ENCODE measurements around the gene TLK1.

The TLK1 gene

DNA sequence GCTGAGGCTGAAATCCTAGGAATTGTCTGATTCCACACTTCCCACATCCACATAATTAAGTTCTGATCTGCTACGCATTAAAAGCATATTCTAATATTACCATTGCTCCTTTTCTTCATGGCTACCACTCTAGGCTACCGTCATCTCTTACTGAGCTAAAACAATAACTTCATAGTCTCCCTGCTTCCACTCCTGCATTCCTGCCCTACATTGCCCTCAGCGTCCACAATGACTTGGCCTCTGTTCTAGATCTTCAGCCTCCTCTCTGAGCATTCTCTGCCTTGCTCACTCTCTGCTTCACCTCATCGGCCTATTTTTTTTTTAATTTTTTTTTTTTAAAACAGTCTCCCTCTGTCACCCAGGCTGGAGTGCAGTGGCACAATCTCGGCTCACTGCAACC lies 15.8 kb upstream of the TLK1 start:
- Histone ChIP-seq H2BK5ac (ENCODE audit: low read length) (no peak overlapping the region), H2AK5ac (ENCODE audit: low read depth, low read length) (no peak overlapping the region), H2BK15ac (ENCODE audit: low read length) (no peak overlapping the region), H3K4me1 (ENCODE audit: control insufficient read depth in 2 of 2, insufficient read depth in 1 of 2, low read depth in 1 of 2, low read length in 2 of 2) (no peaks in the 10 kb centered on the region), H3K36me3 (replicated peaks in 1 of 2; ENCODE audit: control insufficient read depth in 2 of 2, insufficient read depth in 2 of 2, low read length in 2 of 2) (no peaks in the 10 kb centered on the region), H2BK12ac (ENCODE audit: low read length) (no peak overlapping the region), H4K8ac (ENCODE audit: low read depth, low read length) (no peak overlapping the region), H3K9me3 (replicated peaks in 1 of 2; ENCODE audit: control insufficient read depth in 2 of 2, insufficient read depth in 1 of 2, low read depth in 1 of 2, low read length in 2 of 2) (no peaks in the 10 kb centered on the region), H3K4ac (ENCODE audit: low read length) (no peak overlapping the region), H3K27me3 (ENCODE audit: control insufficient read depth in 3 of 3, insufficient read depth in 3 of 3, low read depth in 1 of 3, low read length in 3 of 3) (peaks cover 0 to 8% (median 0%) of the 10 kb centered on the region in 3 experiments), H4K91ac (ENCODE audit: low read depth, low read length, poor library complexity) (no peak overlapping the region), H3K4me3 (ENCODE audit: low read length in 2 of 2) (no peak overlapping the region), H3K79me1 (ENCODE audit: low read depth, low read length) (no peaks in the 10 kb centered on the region), H3K18ac (ENCODE audit: low read length) (no peak overlapping the region), H3K4me2 (ENCODE audit: insufficient read depth, low read length, poor library complexity, severe bottlenecking) (no peak overlapping the region), H3K14ac (ENCODE audit: low read length) (no peak overlapping the region), H3K27ac (replicated peaks; ENCODE audit: low read length) (no peak overlapping the region), H3K9ac (ENCODE audit: low read depth, low read length, poor library complexity) (no peak overlapping the region), H2AFZ (ENCODE audit: low read length) (no peak overlapping the region), H2BK120ac (ENCODE audit: low read depth, low read length) (no peak overlapping the region), H3K23ac (ENCODE audit: low read depth, low read length, poor library complexity) (no peak overlapping the region)
- no CpG with 5 or more reads among the region's 5 CpGs for WGBS, 2 donors (ENCODE audit: extremely low coverage in 2 of 2, insufficient read length in 2 of 2, insufficient replicate concordance in 1 of 2)
- DNase-seq (ENCODE audit: low spot score) = no peak

- Histone ChIP-seq H4K91ac (ENCODE audit: low read depth, low read length, poor library complexity) (no peak overlapping the region), H2AK5ac (ENCODE audit: low read depth, low read length) (no peak overlapping the region), H3K27ac (replicated peaks; ENCODE audit: low read length) (no peak overlapping the region), H3K4me1 (ENCODE audit: control insufficient read depth in 2 of 2, insufficient read depth in 1 of 2, low read depth in 1 of 2, low read length in 2 of 2) (peaks cover 0 to 2% of the 10 kb centered on the region in 2 donors), H2BK15ac (ENCODE audit: low read length) (no peak overlapping the region), H3K36me3 (replicated peaks in 1 of 2; ENCODE audit: control insufficient read depth in 2 of 2, insufficient read depth in 2 of 2, low read length in 2 of 2) (peaks cover 0 to 1% of the 10 kb centered on the region in 2 donors), H3K23ac (ENCODE audit: low read depth, low read length, poor library complexity) (no peak overlapping the region), H3K4me3 (ENCODE audit: low read length in 2 of 2) (no peak overlapping the region), H3K9ac (ENCODE audit: low read depth, low read length, poor library complexity) (no peak overlapping the region), H4K8ac (ENCODE audit: low read depth, low read length) (no peak overlapping the region), H3K14ac (ENCODE audit: low read length) (no peak overlapping the region), H3K4ac (ENCODE audit: low read length) (no peak overlapping the region), H3K79me1 (ENCODE audit: low read depth, low read length) (no peaks in the 10 kb centered on the region), H2BK12ac (ENCODE audit: low read length) (no peak overlapping the region), H3K4me2 (ENCODE audit: insufficient read depth, low read length, poor library complexity, severe bottlenecking) (no peak overlapping the region), H3K9me3 (replicated peaks in 1 of 2; ENCODE audit: control insufficient read depth in 2 of 2, insufficient read depth in 1 of 2, low read depth in 1 of 2, low read length in 2 of 2) (no peaks in the 10 kb centered on the region), H2AFZ (ENCODE audit: low read length) (no peak overlapping the region), H3K27me3 (ENCODE audit: control insufficient read depth in 3 of 3, insufficient read depth in 3 of 3, low read depth in 1 of 3, low read length in 3 of 3) (peaks cover 0 to 3% (median 0%) of the 10 kb centered on the region in 3 experiments), H2BK5ac (ENCODE audit: low read length) (no peak overlapping the region), H3K18ac (ENCODE audit: low read length) (no peak overlapping the region), H2BK120ac (ENCODE audit: low read depth, low read length) (no peak overlapping the region)
- no peak for DNase-seq (ENCODE audit: low spot score)
- WGBS, 2 donors (ENCODE audit: extremely low coverage in 2 of 2, insufficient read length in 2 of 2, insufficient replicate concordance in 1 of 2) = no CpG with 5 or more reads among the region's 2 CpGs
Measured at GRCh38 chr2:171174075-171174474, 13.4 kb upstream of the TLK1 start.

- H3K27ac ChIP-seq (replicated peaks; ENCODE audit: low read length) = no peak overlapping the region
- no peak overlapping the region for H3K4me3 ChIP-seq (ENCODE audit: low read length in 2 of 2)
- peak overlapping the region; percentile 71 for H3K14ac ChIP-seq (ENCODE audit: low read length)
- H2AFZ ChIP-seq (ENCODE audit: low read length) = no peak overlapping the region
- peaks cover 0 to 1% of the 10 kb centered on the region in 2 donors for H3K36me3 ChIP-seq (replicated peaks in 1 of 2; ENCODE audit: control insufficient read depth in 2 of 2, insufficient read depth in 2 of 2, low read length in 2 of 2)
- no peak for DNase-seq (ENCODE audit: low spot score)
- no peak overlapping the region for H4K8ac ChIP-seq (ENCODE audit: low read depth, low read length)
- H3K4ac ChIP-seq (ENCODE audit: low read length) = no peak overlapping the region
- H3K18ac ChIP-seq (ENCODE audit: low read length) = no peak overlapping the region
- H2BK12ac ChIP-seq (ENCODE audit: low read length) = no peak overlapping the region
- H3K9ac ChIP-seq (ENCODE audit: low read depth, low read length, poor library complexity) = no peak overlapping the region
- no peak overlapping the region for H2AK5ac ChIP-seq (ENCODE audit: low read depth, low read length)
- no CpG with 5 or more reads among the region's 1 CpG for WGBS, 2 donors (ENCODE audit: extremely low coverage in 2 of 2, insufficient read length in 2 of 2, insufficient replicate concordance in 1 of 2)
- H3K4me2 ChIP-seq (ENCODE audit: insufficient read depth, low read length, poor library complexity, severe bottlenecking) = no peak overlapping the region
- H4K91ac ChIP-seq (ENCODE audit: low read depth, low read length, poor library complexity) = no peak overlapping the region
- H3K4me1 ChIP-seq (ENCODE audit: control insufficient read depth in 2 of 2, insufficient read depth in 1 of 2, low read depth in 1 of 2, low read length in 2 of 2) = peaks cover 0 to 2% of the 10 kb centered on the region in 2 donors
- H3K79me1 ChIP-seq (ENCODE audit: low read depth, low read length) = no peaks in the 10 kb centered on the region
- H3K23ac ChIP-seq (ENCODE audit: low read depth, low read length, poor library complexity) = no peak overlapping the region
- H2BK120ac ChIP-seq (ENCODE audit: low read depth, low read length) = no peak overlapping the region
- no peak overlapping the region for H2BK15ac ChIP-seq (ENCODE audit: low read length)
- no peaks in the 10 kb centered on the region for H3K9me3 ChIP-seq (replicated peaks in 1 of 2; ENCODE audit: control insufficient read depth in 2 of 2, insufficient read depth in 1 of 2, low read depth in 1 of 2, low read length in 2 of 2)
- no peaks in the 10 kb centered on the region for H3K27me3 ChIP-seq (ENCODE audit: control insufficient read depth in 3 of 3, insufficient read depth in 3 of 3, low read depth in 1 of 3, low read length in 3 of 3)
- no peak overlapping the region for H2BK5ac ChIP-seq (ENCODE audit: low read length)
Measured at GRCh38 chr2:171173087-171173486, 12.4 kb upstream of the TLK1 start.

GRCh38 chr2:171171808-171172207 lies 11.1 kb upstream of the TLK1 start:
- no peak overlapping the region for H3K4me3 ChIP-seq (ENCODE audit: low read length in 2 of 2)
- H2AK5ac ChIP-seq (ENCODE audit: low read depth, low read length) = no peak overlapping the region
- no peak overlapping the region for H2BK5ac ChIP-seq (ENCODE audit: low read length)
- no peaks in the 10 kb centered on the region for H3K79me1 ChIP-seq (ENCODE audit: low read depth, low read length)
- H2BK120ac ChIP-seq (ENCODE audit: low read depth, low read length) = no peak overlapping the region
- H2AFZ ChIP-seq (ENCODE audit: low read length) = no peak overlapping the region
- no peak overlapping the region for H4K8ac ChIP-seq (ENCODE audit: low read depth, low read length)
- no peak overlapping the region for H3K23ac ChIP-seq (ENCODE audit: low read depth, low read length, poor library complexity)
- no peak overlapping the region for H2BK12ac ChIP-seq (ENCODE audit: low read length)
- no peak overlapping the region for H2BK15ac ChIP-seq (ENCODE audit: low read length)
- peaks cover 0 to 2% of the 10 kb centered on the region in 2 donors for H3K4me1 ChIP-seq (ENCODE audit: control insufficient read depth in 2 of 2, insufficient read depth in 1 of 2, low read depth in 1 of 2, low read length in 2 of 2)
- no peak overlapping the region for H3K9ac ChIP-seq (ENCODE audit: low read depth, low read length, poor library complexity)
- no peak overlapping the region for H3K4me2 ChIP-seq (ENCODE audit: insufficient read depth, low read length, poor library complexity, severe bottlenecking)
- H3K18ac ChIP-seq (ENCODE audit: low read length) = no peak overlapping the region
- no peaks in the 10 kb centered on the region for H3K9me3 ChIP-seq (replicated peaks in 1 of 2; ENCODE audit: control insufficient read depth in 2 of 2, insufficient read depth in 1 of 2, low read depth in 1 of 2, low read length in 2 of 2)
- WGBS, 2 donors (ENCODE audit: extremely low coverage in 2 of 2, insufficient read length in 2 of 2, insufficient replicate concordance in 1 of 2) = no CpG with 5 or more reads among the region's 1 CpG
- no peaks in the 10 kb centered on the region for H3K27me3 ChIP-seq (ENCODE audit: control insufficient read depth in 3 of 3, insufficient read depth in 3 of 3, low read depth in 1 of 3, low read length in 3 of 3)
- no peak overlapping the region for H3K27ac ChIP-seq (replicated peaks; ENCODE audit: low read length)
- H3K4ac ChIP-seq (ENCODE audit: low read length) = no peak overlapping the region
- H3K36me3 ChIP-seq (replicated peaks in 1 of 2; ENCODE audit: control insufficient read depth in 2 of 2, insufficient read depth in 2 of 2, low read length in 2 of 2) = peaks cover 0 to 1% of the 10 kb centered on the region in 2 donors
- H3K14ac ChIP-seq (ENCODE audit: low read length) = no peak overlapping the region
- no peak for DNase-seq (ENCODE audit: low spot score)
- H4K91ac ChIP-seq (ENCODE audit: low read depth, low read length, poor library complexity) = no peak overlapping the region

All from neuronal stem cell (in vitro differentiated cells).